Stimulated activated CD8-positive, alpha-beta memory T cell treated with anti-CD3 and anti-CD28 coated beads, Interleukin-4, amount 100 ng/mL, for 48 hours (primary cell): ENCODE data around the gene LRRN3.

Source experiments
- DNase-seq: peaks from one replicate; pipeline ENCODE4 v3.0.0-alpha.2; 2020

The LRRN3 gene

DNA sequence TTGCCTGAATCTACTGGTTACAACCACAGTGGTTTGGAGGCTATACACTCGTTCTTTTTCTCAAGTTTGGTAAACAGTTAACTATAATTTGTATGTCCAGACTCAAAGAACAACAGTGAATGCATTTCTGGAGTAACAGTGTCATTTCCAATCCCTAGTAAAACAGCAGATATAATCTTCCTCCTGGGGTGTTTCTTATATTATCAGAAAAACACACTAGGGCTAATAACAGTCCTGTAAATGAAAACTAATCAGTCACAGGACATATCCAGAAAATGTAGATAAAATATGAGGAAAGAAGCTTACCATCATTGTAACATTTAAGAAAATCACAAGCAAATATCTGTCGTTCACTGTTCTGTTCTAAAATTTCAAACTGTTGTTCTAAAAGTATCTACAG lies 82.6 kb downstream of the LRRN3 start:
- no peak for DNase-seq

- no peak for DNase-seq
These were observed 83.1 kb downstream of the LRRN3 start for GRCh38 chr7:111173990-111174389.

GRCh38 chr7:111174510-111174909 lies 83.6 kb downstream of the LRRN3 start:
- DNase-seq = no peak
